GM23248 (cell line): ENCODE results near the gene B3GALT5.

Experiments used
- EZH2 ChIP-seq: fragments of 200-600 bp; sonication (generic); IDR thresholded peaks from 2 replicates; pipeline ENCODE4 v1.6.1; 2018; ENCODE audit warnings: antibody characterized with exemption, mild to moderate bottlenecking; ENCODE audit not compliant: insufficient read depth, poor library complexity, severe bottlenecking
- EZH2phosphoT487 ChIP-seq: fragments of 200-600 bp; sonication (generic); IDR thresholded peaks from 2 replicates; pipeline ENCODE4 v1.6.1; 2018; ENCODE audit warnings: antibody characterized with exemption, moderate library complexity, mild to moderate bottlenecking, low read depth; ENCODE audit not compliant: insufficient read depth

DNA sequence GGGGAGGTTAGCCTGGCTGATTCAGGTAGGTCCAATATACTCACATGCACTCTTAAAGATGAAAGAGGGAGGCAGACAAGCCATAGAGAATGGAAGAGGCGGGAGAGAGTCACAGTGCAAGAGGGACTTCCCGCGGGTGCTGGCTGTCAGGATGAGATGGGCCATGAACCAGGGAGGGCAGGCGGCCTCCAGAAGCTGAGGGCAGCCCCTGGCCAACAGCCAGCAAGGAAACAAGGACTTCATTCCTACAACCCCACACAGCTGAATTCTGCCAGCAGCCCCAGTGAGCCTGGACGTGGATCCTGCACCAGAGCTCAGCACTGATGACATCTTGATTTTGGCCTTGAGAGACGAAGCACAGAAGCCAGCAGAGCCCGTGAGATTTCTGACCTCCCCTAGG is 15.1 kb upstream of the B3GALT5 start:
- TF ChIP-seq EZH2 (no peak), EZH2phosphoT487 (no peak)
